Activated effector memory CD4-positive, alpha-beta T cell treated with Interleukin-2 at 50 U/mL for 16 hours (primary cell): ENCODE measurements around the gene SYTL5.

Experiments
- DNase-seq: peaks from one replicate; pipeline ENCODE4 v3.0.0-alpha.2; 2020

Gene SYTL5

DNA sequence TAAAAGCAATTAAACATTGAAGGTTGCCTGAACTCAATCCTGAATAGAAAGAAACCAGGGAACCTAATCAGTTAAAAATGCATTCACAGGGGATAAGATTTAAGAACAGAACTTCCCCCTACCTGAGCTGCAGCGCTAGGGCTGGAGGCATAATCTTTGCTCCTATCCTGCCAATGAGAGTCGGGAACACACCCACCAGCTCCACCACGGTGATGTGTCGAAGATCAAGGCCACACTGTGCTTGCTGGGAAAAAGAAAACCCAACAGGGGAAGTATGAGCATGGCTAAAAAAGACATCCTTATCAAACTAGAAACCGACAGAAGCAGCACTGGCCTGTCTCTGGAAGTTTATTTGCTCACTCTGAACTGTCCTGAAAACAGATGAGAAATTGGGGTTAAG, 148.0 kb downstream of the SYTL5 start:
- no peak for DNase-seq

DNA sequence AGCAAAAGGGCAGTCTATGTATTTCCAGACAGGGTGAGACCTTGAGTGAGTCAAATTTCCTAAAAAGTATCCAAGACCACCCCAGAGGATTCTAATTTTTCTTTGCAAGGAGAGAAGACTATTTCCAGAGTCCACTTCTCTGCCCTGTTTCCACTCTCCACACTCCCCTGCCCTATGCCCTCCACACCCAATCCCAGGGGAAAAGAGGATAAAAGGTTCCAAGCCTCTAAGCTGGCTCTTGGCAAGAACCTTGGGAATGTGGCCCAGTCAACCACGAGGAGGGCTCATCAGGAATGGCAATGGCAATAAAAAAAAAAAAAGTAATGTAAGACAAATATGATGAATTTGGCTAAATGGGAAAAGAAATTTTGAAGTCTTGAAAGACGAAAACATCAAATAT, 148.5 kb downstream of the SYTL5 start:
- DNase-seq, result no peak

DNA sequence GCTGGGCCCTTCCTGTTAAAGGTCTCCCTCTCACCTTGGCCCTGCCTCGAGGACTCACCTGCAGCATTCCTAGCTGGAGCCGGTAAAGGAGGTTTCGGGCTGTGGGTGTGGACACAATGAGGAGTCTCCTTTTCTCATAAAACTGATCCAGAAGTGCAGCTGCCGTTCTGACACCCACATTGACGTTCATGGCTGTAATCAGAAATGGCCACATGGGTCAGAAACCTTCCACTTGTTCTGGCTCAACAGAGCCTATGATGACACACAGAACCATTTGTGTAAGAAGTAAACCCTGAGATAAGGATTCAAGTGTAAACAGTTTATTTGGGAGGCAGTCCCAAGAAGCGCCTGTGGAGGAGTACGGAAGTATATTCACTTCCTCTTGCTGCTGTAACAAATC, 150.5 kb downstream of the SYTL5 start:
- DNase-seq, result no peak

DNA sequence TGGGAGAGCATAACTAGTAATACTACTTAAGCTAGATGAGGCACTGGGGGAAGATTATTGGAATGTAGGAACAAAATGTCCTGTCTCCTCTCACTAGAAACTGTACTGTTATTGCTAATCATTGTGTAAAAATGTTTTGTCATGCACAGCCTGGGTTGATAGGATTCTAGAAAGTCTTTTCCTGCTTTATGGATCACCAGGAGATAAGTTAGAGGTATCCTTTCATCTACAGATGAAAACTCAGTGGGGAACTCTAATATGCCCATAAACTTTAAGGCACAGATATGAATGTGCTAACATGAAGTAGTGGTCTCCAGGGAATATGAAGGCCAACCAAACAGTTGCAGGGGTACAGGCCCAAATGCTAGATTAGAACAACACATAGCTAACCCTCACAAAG, 156.8 kb downstream of the SYTL5 start:
- no peak for DNase-seq

DNA sequence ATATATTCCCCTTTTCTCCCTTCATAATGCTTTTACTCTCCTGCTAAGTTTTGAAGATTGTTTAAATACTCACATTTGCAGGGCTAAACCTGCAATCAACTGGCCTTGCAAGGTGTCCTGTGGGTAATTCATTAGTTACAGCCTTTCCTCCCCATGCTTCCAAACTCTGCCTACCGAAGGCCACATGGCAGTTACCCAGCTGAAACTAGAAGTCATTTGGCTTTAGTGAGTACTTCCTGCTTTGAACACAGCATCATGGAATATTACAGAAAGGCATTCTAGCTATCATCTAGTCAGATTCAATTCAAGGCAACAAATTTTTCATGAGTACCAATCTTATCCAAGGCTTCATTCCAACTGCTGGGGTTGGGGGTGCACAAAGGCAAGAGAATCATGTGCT, 158.7 kb downstream of the SYTL5 start:
- no peak for DNase-seq

DNA sequence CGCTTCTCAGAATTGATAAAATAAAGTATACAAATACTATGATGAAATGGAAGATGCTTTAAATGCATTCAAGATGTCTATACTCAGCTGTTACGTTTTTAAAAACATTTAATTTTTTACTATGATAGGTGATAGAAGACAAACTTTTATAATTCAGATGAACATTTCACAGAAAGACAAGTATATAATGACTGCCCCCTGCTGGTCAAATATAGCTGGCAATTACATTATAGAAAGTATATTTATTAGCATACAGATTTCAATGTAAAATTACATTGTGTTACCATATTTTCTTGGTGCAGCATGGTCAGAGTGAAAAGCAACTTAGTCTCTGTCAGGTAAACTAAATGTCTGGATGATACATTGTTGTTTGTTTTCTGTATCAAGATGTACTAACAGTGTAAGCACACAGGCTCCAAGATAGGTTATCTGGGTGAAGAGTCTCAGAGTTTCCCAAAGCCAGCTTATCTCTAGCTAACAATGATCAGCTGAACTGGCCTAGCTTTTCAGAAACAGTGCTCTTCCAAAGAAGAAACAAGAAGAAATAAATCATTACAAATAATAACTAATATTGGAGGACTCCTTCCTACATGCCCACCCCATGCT, 160.2 kb downstream of the SYTL5 start:
- DNase-seq, result no peak

DNA sequence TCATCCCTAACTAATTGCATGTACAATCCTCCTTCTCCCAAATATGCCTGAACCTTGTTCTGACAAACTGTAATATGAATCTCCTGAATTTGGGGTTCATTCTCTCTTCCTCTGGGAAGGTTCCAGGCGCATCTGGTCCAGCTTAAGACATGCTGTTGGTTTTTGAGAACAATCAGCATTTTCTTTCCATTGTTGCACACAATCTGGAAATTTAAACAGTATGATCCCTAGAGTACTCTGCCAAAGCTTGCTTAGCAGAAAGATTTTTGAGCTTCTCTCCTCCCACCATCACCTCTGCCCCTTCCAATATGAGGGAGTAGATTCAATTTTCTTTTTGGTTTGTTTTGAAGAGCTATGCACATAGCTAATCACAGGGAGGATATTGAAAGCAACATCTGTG, 164.2 kb downstream of the SYTL5 start:
- DNase-seq, result no peak

DNA sequence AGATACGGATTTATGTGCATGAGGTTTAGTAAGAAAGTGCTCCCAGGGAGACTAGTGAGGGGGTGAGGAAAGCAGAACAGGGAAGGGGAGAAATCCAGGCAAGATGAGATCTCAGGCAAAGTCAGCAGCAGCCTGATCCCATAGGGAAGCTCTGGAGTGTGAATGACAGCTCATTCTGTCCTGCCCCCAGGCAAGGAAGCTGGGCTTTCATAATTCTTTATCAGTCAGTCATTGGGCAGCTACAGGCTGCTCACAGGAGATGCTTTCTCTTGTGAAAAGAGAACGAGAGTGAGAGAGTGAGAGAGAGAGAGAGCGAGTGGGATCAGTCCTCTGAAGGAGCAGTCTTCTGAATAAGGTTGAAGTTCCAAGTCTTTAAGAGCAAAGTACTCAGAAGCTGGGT, 166.2 kb downstream of the SYTL5 start:
- DNase-seq, result no peak

DNA sequence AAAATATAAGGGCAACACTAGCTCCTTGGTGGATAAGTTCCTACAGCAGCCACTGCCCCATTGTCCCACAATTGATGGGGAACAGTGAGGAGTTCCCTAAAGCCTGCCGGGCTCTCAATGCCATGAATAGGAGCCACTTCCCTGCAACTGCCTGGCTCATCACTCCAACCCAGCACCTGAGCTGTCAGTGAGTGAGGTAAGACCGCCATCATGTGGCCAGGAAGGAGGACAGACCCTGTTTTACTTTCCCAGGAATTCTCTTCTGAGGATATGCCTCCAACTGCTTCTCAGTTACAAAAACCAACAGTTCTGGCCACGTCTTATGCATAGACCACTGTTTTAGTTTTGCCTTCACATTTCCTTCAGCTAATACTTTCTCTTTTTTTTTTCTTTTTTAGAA, 168.8 kb downstream of the SYTL5 start:
- DNase-seq, result no peak

DNA sequence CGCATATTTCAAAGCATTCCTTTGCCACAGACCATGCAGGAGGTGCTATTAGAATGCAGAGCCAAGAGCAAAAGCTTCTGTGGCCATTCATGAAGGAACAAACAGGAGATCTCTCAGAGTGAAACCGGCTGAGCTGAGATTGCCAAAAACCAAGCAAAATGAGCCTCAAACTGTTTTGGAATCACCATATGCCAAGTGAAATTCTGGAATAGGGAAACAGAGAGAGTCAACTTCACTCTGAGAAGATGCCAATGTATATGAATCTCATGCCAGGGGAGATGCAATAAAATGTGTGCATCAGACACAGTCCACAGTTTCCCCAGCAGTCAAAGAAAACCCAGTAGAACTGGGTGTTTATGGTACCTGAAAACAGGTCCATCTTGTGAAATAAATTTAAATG, 172.0 kb downstream of the SYTL5 start:
- DNase-seq, result no peak
